ENCODE results near the gene FGD4. TPM values are rescaled to one million over a fixed set of nuclear protein-coding genes. Genes with fewer than 3 reads are reported as not detected.
A peak's percentile ranks its signal among the peaks of the same experiment; 100 is the strongest.

Gene FGD4
- polyA plus RNA-seq, 1 donor, result 18.8 TPM

- Histone ChIP-seq H3K4me1 (ENCODE audit: control insufficient read depth, insufficient read depth, low read length) (peaks cover 27% of the 10 kb centered on the region), H3K36me3 (ENCODE audit: control insufficient read depth, insufficient read depth, low read length) (no peaks in the 10 kb centered on the region), H3K27ac (ENCODE audit: low read length) (peak overlapping the region; percentile 49), H3K27me3 (ENCODE audit: control insufficient read depth, insufficient read depth, low read length) (no peaks in the 10 kb centered on the region), H3K4me3 (ENCODE audit: low read length) (no peak overlapping the region), H3K9me3 (ENCODE audit: control insufficient read depth, low read depth, low read length) (no peaks in the 10 kb centered on the region)
- DNase-seq, result no peak
- WGBS (ENCODE audit: insufficient coverage, low lambda C conversion rate), result 80% methylated on average over 4 of the region's 5 CpGs
Measured at GRCh38 chr12:32451816-32452215, 52.5 kb downstream of the FGD4 start.

GRCh38 chr12:32454075-32454474 is 54.7 kb downstream of the FGD4 start:
- H3K4me3 ChIP-seq (ENCODE audit: low read length), result no peak overlapping the region
- no peaks in the 10 kb centered on the region for H3K36me3 ChIP-seq (ENCODE audit: control insufficient read depth, insufficient read depth, low read length)
- no peaks in the 10 kb centered on the region for H3K9me3 ChIP-seq (ENCODE audit: control insufficient read depth, low read depth, low read length)
- DNase-seq, result peak; percentile 31 to 61
- H3K4me1 ChIP-seq (ENCODE audit: control insufficient read depth, insufficient read depth, low read length), result peaks cover 22% of the 10 kb centered on the region
- no peaks in the 10 kb centered on the region for H3K27me3 ChIP-seq (ENCODE audit: control insufficient read depth, insufficient read depth, low read length)
- WGBS (ENCODE audit: insufficient coverage, low lambda C conversion rate), result no CpG with 5 or more reads among the region's 3 CpGs
- peak overlapping the region; percentile 71 for H3K27ac ChIP-seq (ENCODE audit: low read length)

GRCh38 chr12:32454866-32455265 is 55.5 kb downstream of the FGD4 start:
- H3K4me1 ChIP-seq (ENCODE audit: control insufficient read depth, insufficient read depth, low read length), result peaks cover 22% of the 10 kb centered on the region
- WGBS (ENCODE audit: insufficient coverage, low lambda C conversion rate), result no CpG with 5 or more reads among the region's 1 CpG
- no peaks in the 10 kb centered on the region for H3K27me3 ChIP-seq (ENCODE audit: control insufficient read depth, insufficient read depth, low read length)
- no peaks in the 10 kb centered on the region for H3K36me3 ChIP-seq (ENCODE audit: control insufficient read depth, insufficient read depth, low read length)
- H3K9me3 ChIP-seq (ENCODE audit: control insufficient read depth, low read depth, low read length), result no peaks in the 10 kb centered on the region
- H3K4me3 ChIP-seq (ENCODE audit: low read length), result no peak overlapping the region
- peak overlapping the region; percentile 71 for H3K27ac ChIP-seq (ENCODE audit: low read length)
- DNase-seq, result no peak

GRCh38 chr12:32455607-32456071 is 56.3 kb downstream of the FGD4 start:
- Histone ChIP-seq H3K27me3 (ENCODE audit: control insufficient read depth, insufficient read depth, low read length) (no peaks in the 10 kb centered on the region), H3K4me3 (ENCODE audit: low read length) (peak overlapping the region; percentile 11), H3K4me1 (ENCODE audit: control insufficient read depth, insufficient read depth, low read length) (peaks cover 19% of the 10 kb centered on the region), H3K27ac (ENCODE audit: low read length) (peak overlapping the region; percentile 30), H3K36me3 (ENCODE audit: control insufficient read depth, insufficient read depth, low read length) (peaks cover 2% of the 10 kb centered on the region), H3K9me3 (ENCODE audit: control insufficient read depth, low read depth, low read length) (no peaks in the 10 kb centered on the region)
- WGBS (ENCODE audit: insufficient coverage, low lambda C conversion rate), result 29% methylated on average over 1 of the region's 1 CpG
- peak; percentile 37 to 63 for DNase-seq

- Histone ChIP-seq H3K4me1 (ENCODE audit: control insufficient read depth, insufficient read depth, low read length) (peaks cover 10% of the 10 kb centered on the region), H3K27ac (ENCODE audit: low read length) (no peak overlapping the region), H3K4me3 (ENCODE audit: low read length) (no peak overlapping the region), H3K9me3 (ENCODE audit: control insufficient read depth, low read depth, low read length) (no peaks in the 10 kb centered on the region), H3K36me3 (ENCODE audit: control insufficient read depth, insufficient read depth, low read length) (peaks cover 2% of the 10 kb centered on the region), H3K27me3 (ENCODE audit: control insufficient read depth, insufficient read depth, low read length) (no peaks in the 10 kb centered on the region)
- no CpG with 5 or more reads among the region's 1 CpG for WGBS (ENCODE audit: insufficient coverage, low lambda C conversion rate)
- DNase-seq, result no peak
Measured at GRCh38 chr12:32457251-32458025, 58.1 kb downstream of the FGD4 start.

GRCh38 chr12:32460638-32461037 is 61.3 kb downstream of the FGD4 start:
- Histone ChIP-seq H3K4me3 (ENCODE audit: low read length) (no peak overlapping the region), H3K36me3 (ENCODE audit: control insufficient read depth, insufficient read depth, low read length) (peaks cover 2% of the 10 kb centered on the region), H3K4me1 (ENCODE audit: control insufficient read depth, insufficient read depth, low read length) (no peaks in the 10 kb centered on the region), H3K27ac (ENCODE audit: low read length) (no peak overlapping the region), H3K9me3 (ENCODE audit: control insufficient read depth, low read depth, low read length) (no peaks in the 10 kb centered on the region), H3K27me3 (ENCODE audit: control insufficient read depth, insufficient read depth, low read length) (no peaks in the 10 kb centered on the region)
- no CpG with 5 or more reads among the region's 1 CpG for WGBS (ENCODE audit: insufficient coverage, low lambda C conversion rate)
- no peak for DNase-seq

GRCh38 chr12:32462908-32463307 is 63.5 kb downstream of the FGD4 start:
- H3K27ac ChIP-seq (ENCODE audit: low read length), result no peak overlapping the region
- DNase-seq, result no peak
- no peaks in the 10 kb centered on the region for H3K4me1 ChIP-seq (ENCODE audit: control insufficient read depth, insufficient read depth, low read length)
- no peaks in the 10 kb centered on the region for H3K9me3 ChIP-seq (ENCODE audit: control insufficient read depth, low read depth, low read length)
- 100% methylated on average over 2 of the region's 2 CpGs for WGBS (ENCODE audit: insufficient coverage, low lambda C conversion rate)
- H3K4me3 ChIP-seq (ENCODE audit: low read length), result no peak overlapping the region
- no peaks in the 10 kb centered on the region for H3K27me3 ChIP-seq (ENCODE audit: control insufficient read depth, insufficient read depth, low read length)
- peaks cover 2% of the 10 kb centered on the region for H3K36me3 ChIP-seq (ENCODE audit: control insufficient read depth, insufficient read depth, low read length)

- H3K4me3 ChIP-seq (ENCODE audit: low read length), result no peak overlapping the region
- H3K4me1 ChIP-seq (ENCODE audit: control insufficient read depth, insufficient read depth, low read length), result peaks cover 12% of the 10 kb centered on the region
- WGBS (ENCODE audit: insufficient coverage, low lambda C conversion rate), result no CpG with 5 or more reads among the region's 1 CpG
- H3K27ac ChIP-seq (ENCODE audit: low read length), result no peak overlapping the region
- no peaks in the 10 kb centered on the region for H3K9me3 ChIP-seq (ENCODE audit: control insufficient read depth, low read depth, low read length)
- no peaks in the 10 kb centered on the region for H3K27me3 ChIP-seq (ENCODE audit: control insufficient read depth, insufficient read depth, low read length)
- H3K36me3 ChIP-seq (ENCODE audit: control insufficient read depth, insufficient read depth, low read length), result no peaks in the 10 kb centered on the region
- no peak for DNase-seq
Measured at GRCh38 chr12:32466187-32466586, 66.8 kb downstream of the FGD4 start.

GRCh38 chr12:32466986-32467711 is 67.8 kb downstream of the FGD4 start:
- DNase-seq, result no peak
- Histone ChIP-seq H3K36me3 (ENCODE audit: control insufficient read depth, insufficient read depth, low read length) (no peaks in the 10 kb centered on the region), H3K27ac (ENCODE audit: low read length) (no peak overlapping the region), H3K4me3 (ENCODE audit: low read length) (no peak overlapping the region), H3K9me3 (ENCODE audit: control insufficient read depth, low read depth, low read length) (no peaks in the 10 kb centered on the region), H3K27me3 (ENCODE audit: control insufficient read depth, insufficient read depth, low read length) (no peaks in the 10 kb centered on the region), H3K4me1 (ENCODE audit: control insufficient read depth, insufficient read depth, low read length) (peaks cover 19% of the 10 kb centered on the region)
- 75% methylated on average over 1 of the region's 2 CpGs for WGBS (ENCODE audit: insufficient coverage, low lambda C conversion rate)

- no peak for DNase-seq
- Histone ChIP-seq H3K4me3 (ENCODE audit: low read length) (no peak overlapping the region), H3K4me1 (ENCODE audit: control insufficient read depth, insufficient read depth, low read length) (peaks cover 19% of the 10 kb centered on the region), H3K27me3 (ENCODE audit: control insufficient read depth, insufficient read depth, low read length) (no peaks in the 10 kb centered on the region), H3K9me3 (ENCODE audit: control insufficient read depth, low read depth, low read length) (no peaks in the 10 kb centered on the region), H3K36me3 (ENCODE audit: control insufficient read depth, insufficient read depth, low read length) (no peaks in the 10 kb centered on the region), H3K27ac (ENCODE audit: low read length) (no peak overlapping the region)
- 82% methylated on average over 5 of the region's 10 CpGs for whole genome bisulfite sequencing (ENCODE audit: insufficient coverage, low lambda C conversion rate)
Measured at GRCh38 chr12:32467959-32468863, 68.9 kb downstream of the FGD4 start.
